Rectal smooth muscle tissue (tissue), 1 donor: Measurements from ENCODE around the gene LILRB3.
"Not testable (repeated sequence)": the region's sequence is repeated elsewhere in the genome, so short reads cannot be mapped to it uniquely, and the experiment has no call there.

Experiments used
- H3K27ac ChIP-seq: one replicate; pipeline ENCODE4 v1.7.0; 2013; ENCODE audit warnings: low read depth, low read length, inconsistent platforms
- H3K27me3 ChIP-seq: one replicate; pipeline ENCODE4 v1.7.0; 2013; ENCODE audit warnings: low read length; ENCODE audit not compliant: control insufficient read depth, insufficient read depth
- H3K36me3 ChIP-seq: one replicate; pipeline ENCODE4 v1.7.0; 2013; ENCODE audit warnings: low read length; ENCODE audit not compliant: control insufficient read depth, insufficient read depth
- H3K4me1 ChIP-seq: one replicate; pipeline ENCODE4 v1.7.0; 2013; ENCODE audit warnings: low read length; ENCODE audit not compliant: control insufficient read depth, insufficient read depth
- H3K4me3 ChIP-seq: one replicate; pipeline ENCODE4 v1.7.0; 2013; ENCODE audit warnings: low read length
- H3K9ac ChIP-seq: one replicate; pipeline ENCODE4 v1.7.0; 2013; ENCODE audit warnings: low read length

Gene LILRB3

GRCh38 chr19:54233941-54234340, 11.1 kb upstream of the LILRB3 start:
- H3K27ac ChIP-seq, result no peak overlapping the region
- no peaks in the 10 kb centered on the region for H3K27me3 ChIP-seq
- no peaks in the 10 kb centered on the region for H3K4me1 ChIP-seq
- H3K9ac ChIP-seq, result no peak overlapping the region
- H3K36me3 ChIP-seq, result no peaks in the 10 kb centered on the region
- H3K4me3 ChIP-seq, result no peak overlapping the region

- no peaks in the 10 kb centered on the region for H3K27me3 ChIP-seq
- H3K4me3 ChIP-seq, result no peak overlapping the region
- no peak overlapping the region for H3K27ac ChIP-seq
- H3K36me3 ChIP-seq, result no peaks in the 10 kb centered on the region
- H3K4me1 ChIP-seq, result no peaks in the 10 kb centered on the region
- no peak overlapping the region for H3K9ac ChIP-seq
Observed at GRCh38 chr19:54231077-54231931, 8.5 kb upstream of the LILRB3 start.

GRCh38 chr19:54230031-54230430, 7.2 kb upstream of the LILRB3 start:
- H3K9ac ChIP-seq, result no peak overlapping the region
- H3K4me3 ChIP-seq, result no peak overlapping the region
- no peak overlapping the region for H3K27ac ChIP-seq
- H3K36me3 ChIP-seq, result no peaks in the 10 kb centered on the region
- H3K27me3 ChIP-seq, result no peaks in the 10 kb centered on the region
- no peaks in the 10 kb centered on the region for H3K4me1 ChIP-seq

GRCh38 chr19:54229146-54229545, 6.3 kb upstream of the LILRB3 start:
- Histone ChIP-seq H3K4me1 (no peaks in the 10 kb centered on the region), H3K27me3 (no peaks in the 10 kb centered on the region), H3K9ac (no peak overlapping the region), H3K27ac (no peak overlapping the region), H3K4me3 (no peak overlapping the region), H3K36me3 (no peaks in the 10 kb centered on the region)

GRCh38 chr19:54224619-54225018, 1.8 kb upstream of the LILRB3 start:
- H3K27me3 ChIP-seq, H3K4me1 ChIP-seq: not testable (repeated sequence)

GRCh38 chr19:54223937-54224281, 1.1 kb upstream of the LILRB3 start:
- not testable (repeated sequence) for H3K9ac ChIP-seq, H3K4me1 ChIP-seq, H3K4me3 ChIP-seq, H3K27ac ChIP-seq, H3K36me3 ChIP-seq, H3K27me3 ChIP-seq

More at GRCh38 chr19:54224619-54225018, 1.8 kb upstream of the LILRB3 start:
- not testable (repeated sequence) for H3K4me3 ChIP-seq, H3K9ac ChIP-seq, H3K27ac ChIP-seq, H3K36me3 ChIP-seq

GRCh38 chr19:54223277-54223936, 600 bp upstream of the LILRB3 start:
- H3K36me3 ChIP-seq, H3K4me3 ChIP-seq, H3K4me1 ChIP-seq, H3K27me3 ChIP-seq, H3K9ac ChIP-seq, H3K27ac ChIP-seq: not testable (repeated sequence)

GRCh38 chr19:54221947-54222346, 860 bp downstream of the LILRB3 start:
- H3K27me3 ChIP-seq, H3K4me1 ChIP-seq, H3K27ac ChIP-seq, H3K4me3 ChIP-seq, H3K9ac ChIP-seq, H3K36me3 ChIP-seq: not testable (repeated sequence)

- H3K4me3 ChIP-seq, H3K4me1 ChIP-seq, H3K36me3 ChIP-seq, H3K27ac ChIP-seq, H3K27me3 ChIP-seq, H3K9ac ChIP-seq: not testable (repeated sequence)
Observed at GRCh38 chr19:54219702-54220101, 3.1 kb downstream of the LILRB3 start.

GRCh38 chr19:54218960-54219661, 3.7 kb downstream of the LILRB3 start:
- no peaks in the 10 kb centered on the region for H3K27me3 ChIP-seq
- H3K4me1 ChIP-seq, result no peaks in the 10 kb centered on the region
- no peak overlapping the region for H3K27ac ChIP-seq
- H3K9ac ChIP-seq, result no peak overlapping the region
- H3K4me3 ChIP-seq, result no peak overlapping the region
- H3K36me3 ChIP-seq, result no peaks in the 10 kb centered on the region

- H3K4me1 ChIP-seq, result no peaks in the 10 kb centered on the region
- no peak overlapping the region for H3K4me3 ChIP-seq
- no peaks in the 10 kb centered on the region for H3K36me3 ChIP-seq
- H3K27me3 ChIP-seq, result no peaks in the 10 kb centered on the region
- no peak overlapping the region for H3K27ac ChIP-seq
- H3K9ac ChIP-seq, result no peak overlapping the region
Observed at GRCh38 chr19:54218259-54218658, 4.5 kb downstream of the LILRB3 start.

GRCh38 chr19:54217517-54218247, 5.1 kb downstream of the LILRB3 start:
- not testable (repeated sequence) for H3K4me1 ChIP-seq, H3K27ac ChIP-seq, H3K4me3 ChIP-seq, H3K9ac ChIP-seq, H3K27me3 ChIP-seq, H3K36me3 ChIP-seq
